ENCODE measurements around the gene LCN12.

Gene LCN12, protein sequence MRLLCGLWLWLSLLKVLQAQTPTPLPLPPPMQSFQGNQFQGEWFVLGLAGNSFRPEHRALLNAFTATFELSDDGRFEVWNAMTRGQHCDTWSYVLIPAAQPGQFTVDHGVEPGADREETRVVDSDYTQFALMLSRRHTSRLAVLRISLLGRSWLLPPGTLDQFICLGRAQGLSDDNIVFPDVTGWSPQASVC

GRCh38 chr9:136951541-136952320, at the start of gene LCN12:
Gene LCN12, plus strand, starts transcription at chr9:136952273. Its CDS starts 55 bp downstream, at chr9:136952328.
- DNase-seq (ENCODE audit: low read depth) = no peak

- DNase-seq (ENCODE audit: low read depth) = no peak
Measured at GRCh38 chr9:136903041-136903554, 49.0 kb upstream of the LCN12 start.

DNA sequence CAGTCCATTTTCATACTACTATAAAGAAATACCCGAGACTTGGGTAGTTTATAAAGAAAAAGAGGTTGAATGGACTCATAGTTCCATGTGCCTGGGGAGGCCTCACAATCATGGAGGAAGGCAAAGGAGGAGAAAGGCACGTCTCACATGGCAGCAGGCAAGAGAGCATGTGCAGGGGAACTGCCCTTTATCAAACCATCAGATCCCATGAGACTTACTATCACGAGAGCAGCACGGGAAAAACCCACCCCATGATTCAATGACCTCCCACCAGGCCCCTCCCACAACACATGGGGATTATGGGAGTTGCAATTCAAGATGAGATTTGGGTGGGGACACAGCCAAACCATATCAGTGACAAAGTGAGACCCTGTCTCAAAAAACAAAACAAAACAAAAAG, 45.8 kb upstream of the LCN12 start:
- DNase-seq (ENCODE audit: low read depth) = no peak

DNA sequence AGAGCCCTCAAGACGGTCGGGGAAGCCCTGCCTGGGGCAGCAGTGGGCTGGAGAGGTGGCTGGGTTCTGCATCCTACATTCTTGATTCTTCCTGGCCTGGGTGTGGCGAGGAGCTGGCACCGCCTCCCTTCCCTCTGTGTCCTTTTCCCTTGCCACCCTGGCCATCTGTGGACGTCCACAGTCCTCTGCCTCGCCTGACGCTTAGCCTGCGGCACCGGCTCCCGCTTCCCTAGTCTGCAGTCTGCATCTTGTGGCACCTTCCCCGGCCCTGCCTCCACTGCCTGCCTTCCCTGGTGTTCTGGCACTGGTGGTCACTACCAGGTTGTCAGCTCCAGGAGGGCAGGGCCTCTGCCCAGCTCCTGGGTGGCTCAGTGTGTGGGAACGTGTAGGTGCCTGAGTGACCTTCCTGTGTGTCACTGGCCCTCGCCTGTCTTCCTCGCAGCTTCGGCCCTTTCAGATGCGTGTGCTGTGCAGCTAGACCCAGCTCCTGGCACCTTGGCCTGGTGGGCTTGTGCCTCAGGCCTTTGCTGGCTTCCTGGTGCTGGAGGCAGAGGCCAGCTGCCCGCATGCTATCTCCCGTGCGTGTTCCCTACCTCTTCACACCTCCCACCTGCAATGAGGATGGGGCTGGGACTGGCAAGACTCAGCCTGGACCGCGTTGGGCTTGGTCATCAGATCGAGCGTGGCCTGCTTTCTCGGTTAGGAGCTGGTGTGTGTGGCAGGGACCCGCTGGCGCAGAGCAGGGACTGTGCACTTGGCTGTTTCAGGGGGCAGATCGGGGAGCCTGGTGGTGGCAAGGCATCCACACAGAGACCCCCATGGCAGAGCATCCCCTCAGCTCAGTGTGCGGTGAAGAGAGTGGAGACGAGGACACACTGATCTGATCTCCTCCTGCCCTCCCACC, 44.8 kb upstream of the LCN12 start:
- DNase-seq (ENCODE audit: low read depth) = no peak

GRCh38 chr9:136910197-136910900, 41.7 kb upstream of the LCN12 start:
- DNase-seq (ENCODE audit: low read depth) = no peak

- DNase-seq (ENCODE audit: low read depth) = no peak
Measured at GRCh38 chr9:136910901-136911245, 41.2 kb upstream of the LCN12 start.

DNA sequence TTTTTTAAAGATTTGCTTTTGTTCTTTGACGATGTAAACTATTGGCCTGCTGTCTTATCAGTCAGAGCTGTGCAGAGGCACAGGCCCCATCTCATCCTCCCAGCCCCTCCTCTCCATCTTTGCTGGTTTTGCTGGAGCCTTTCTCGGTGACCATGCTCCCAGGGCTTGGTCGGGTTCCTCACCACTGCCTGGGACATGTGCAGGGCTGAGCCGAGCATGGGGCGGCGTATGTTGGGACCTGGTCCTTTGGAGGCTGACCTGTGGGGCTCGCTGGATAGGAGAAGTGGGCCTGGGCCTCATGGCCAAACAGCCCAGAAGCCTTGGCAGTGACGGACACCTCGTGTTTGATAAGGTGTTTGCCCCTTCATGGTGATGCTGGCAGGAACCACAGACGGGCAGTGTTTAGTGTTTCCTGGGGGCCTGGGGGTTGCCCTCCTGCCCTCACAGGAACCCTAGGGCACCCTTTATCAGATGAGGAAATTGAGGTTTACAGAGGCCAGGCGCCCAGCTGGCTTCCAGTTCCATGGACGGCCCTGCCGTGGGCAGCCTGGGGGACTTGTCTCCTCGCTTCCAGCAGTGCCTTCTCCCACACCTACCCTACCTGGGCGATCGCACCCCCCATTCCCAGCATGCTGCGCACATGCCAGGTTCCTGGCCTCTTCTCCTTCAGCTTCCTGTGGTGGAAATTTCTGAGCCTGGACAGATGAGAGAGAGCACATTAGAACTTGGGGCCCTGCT, 38.2 kb upstream of the LCN12 start:
- DNase-seq (ENCODE audit: low read depth) = no peak

DNA sequence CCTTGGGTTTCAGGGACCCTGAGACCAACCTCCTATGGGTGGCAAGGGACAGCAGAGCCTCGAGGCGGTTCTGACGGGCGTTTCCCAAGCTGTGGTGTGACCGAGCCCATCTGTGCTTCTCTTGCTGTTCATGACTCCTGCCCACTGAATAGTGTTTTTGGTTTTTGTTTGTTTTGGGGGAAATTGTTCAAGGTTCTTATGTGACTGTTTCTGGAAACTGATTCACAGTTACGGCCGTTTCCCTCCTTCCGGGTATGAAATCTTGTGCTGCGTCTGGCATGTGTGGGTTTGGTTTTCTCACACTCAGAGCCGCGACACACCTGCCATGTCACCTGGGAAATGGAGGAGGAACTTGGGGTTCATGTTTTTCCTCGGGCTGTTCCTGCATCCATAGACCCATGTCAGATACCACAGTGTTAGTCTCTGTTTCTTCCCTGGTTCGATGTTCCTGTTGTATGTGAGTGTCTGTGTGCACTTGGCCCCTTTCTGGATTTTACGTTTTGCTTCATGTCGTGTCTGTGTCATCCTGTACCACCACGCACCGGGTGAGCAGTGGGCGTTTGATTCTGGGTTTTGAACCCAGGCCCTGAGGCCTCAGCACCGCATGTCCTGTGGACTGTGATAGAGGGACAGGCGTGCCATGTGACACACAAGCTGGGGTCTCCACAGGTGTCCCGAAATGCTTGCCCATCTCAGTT, 36.3 kb upstream of the LCN12 start:
- no peak for DNase-seq (ENCODE audit: low read depth)

GRCh38 chr9:136916330-136917184, 35.5 kb upstream of the LCN12 start:
- DNase-seq (ENCODE audit: low read depth) = no peak

- DNase-seq (ENCODE audit: low read depth) = no peak
Measured at GRCh38 chr9:136917902-136918301, 34.2 kb upstream of the LCN12 start.

GRCh38 chr9:136920069-136920468, 32.0 kb upstream of the LCN12 start:
- no peak for DNase-seq (ENCODE audit: low read depth)

DNA sequence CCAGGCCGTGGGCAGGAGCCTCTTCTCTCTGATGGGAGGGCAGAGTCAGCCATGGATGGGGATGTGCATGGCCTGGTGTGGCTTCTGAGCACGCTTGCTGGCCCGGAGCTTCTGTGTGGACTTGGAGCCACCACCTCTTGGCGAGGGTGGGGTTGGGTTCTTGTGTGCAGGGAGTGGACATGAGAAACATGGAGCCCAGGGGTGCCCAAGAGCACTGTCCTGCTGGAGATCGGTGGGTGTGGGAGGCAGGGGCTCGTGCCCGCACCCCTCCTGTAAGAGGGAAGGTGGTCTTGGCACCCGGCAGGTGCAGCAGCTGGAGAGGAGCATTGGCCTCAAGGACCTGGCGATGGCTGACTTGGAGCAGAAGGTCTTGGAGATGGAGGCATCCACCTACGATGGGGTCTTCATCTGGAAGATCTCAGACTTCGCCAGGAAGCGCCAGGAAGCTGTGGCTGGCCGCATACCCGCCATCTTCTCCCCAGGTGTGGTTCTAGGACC, 31.3 kb upstream of the LCN12 start:
- no peak for DNase-seq (ENCODE audit: low read depth)

DNA sequence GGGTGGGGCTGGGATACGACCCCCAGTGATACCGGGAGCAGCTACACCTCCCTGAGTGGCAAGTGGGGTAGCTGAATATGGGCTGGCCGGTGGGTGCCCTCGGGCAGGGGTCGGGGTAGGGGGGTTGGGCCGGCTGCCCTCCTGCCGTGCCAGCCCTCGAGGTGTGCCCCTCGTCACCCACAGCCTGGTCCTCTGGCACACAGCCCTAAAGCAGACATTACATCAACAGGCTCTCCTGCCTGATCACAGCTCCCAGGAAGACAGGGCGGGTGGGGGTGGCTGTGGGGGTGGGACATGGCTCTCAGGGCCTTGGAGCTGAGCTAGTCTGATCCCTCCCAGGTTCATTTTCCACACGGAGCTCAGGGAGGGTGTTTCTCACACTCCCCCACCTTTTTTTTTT, 30.8 kb upstream of the LCN12 start:
- no peak for DNase-seq (ENCODE audit: low read depth)

DNA sequence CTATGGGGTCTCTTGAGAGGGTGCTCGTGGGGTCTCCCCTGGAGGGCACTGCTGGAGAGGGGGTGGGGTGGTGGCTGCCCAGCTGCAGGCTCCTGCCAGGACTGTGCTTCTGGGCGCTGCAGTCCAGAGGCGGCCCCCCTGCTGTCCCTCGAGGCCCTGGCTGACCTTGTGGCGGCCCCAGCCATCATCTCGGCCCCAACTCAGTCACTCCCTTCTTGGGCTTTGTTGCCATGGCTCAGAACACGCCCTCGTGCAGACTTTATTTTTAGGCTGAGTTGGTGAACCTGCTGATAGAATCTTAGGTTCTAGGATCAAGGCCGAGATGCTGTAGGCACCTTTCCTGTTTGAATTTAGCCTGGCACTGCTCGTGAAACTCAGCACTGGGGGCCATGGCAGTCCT, 30.4 kb upstream of the LCN12 start:
- no peak for DNase-seq (ENCODE audit: low read depth)

DNA sequence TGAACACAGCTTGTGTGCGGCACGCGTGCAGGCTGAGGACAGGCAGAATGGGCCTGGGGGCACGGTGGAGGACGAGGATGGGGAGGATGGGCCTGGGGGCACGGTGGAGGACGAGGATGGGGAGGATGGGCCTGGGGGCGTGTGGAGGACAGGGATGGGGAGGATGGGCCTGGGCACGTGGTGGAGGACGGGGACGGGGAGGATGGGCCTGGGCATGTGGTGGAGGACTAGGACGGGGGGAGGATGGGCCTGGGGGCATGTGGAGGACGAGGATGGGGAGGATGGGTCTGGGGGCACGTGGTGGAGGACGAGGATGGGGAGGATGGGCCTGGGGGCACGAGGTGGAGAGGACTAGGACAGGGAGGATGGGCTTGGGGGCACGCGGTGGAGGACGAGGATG, 29.5 kb upstream of the LCN12 start:
- DNase-seq (ENCODE audit: low read depth) = no peak

DNA sequence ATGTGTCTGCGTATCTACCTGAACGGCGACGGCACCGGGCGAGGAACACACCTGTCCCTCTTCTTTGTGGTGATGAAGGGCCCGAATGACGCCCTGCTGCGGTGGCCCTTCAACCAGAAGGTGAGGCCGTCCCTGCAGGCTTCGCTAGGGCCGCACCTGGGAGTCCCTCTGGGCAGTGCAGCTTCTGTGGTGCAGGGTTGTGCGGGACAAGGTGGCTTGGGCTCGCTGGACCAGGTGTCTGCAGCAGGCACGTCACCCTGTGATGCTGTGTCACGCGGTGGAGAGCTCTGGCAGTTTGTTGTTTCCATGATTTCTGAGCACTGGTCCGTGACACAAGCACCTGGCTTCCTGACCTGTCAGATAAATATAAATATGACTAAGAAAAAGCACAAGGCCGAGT, 28.2 kb upstream of the LCN12 start:
- no peak for DNase-seq (ENCODE audit: low read depth)

DNA sequence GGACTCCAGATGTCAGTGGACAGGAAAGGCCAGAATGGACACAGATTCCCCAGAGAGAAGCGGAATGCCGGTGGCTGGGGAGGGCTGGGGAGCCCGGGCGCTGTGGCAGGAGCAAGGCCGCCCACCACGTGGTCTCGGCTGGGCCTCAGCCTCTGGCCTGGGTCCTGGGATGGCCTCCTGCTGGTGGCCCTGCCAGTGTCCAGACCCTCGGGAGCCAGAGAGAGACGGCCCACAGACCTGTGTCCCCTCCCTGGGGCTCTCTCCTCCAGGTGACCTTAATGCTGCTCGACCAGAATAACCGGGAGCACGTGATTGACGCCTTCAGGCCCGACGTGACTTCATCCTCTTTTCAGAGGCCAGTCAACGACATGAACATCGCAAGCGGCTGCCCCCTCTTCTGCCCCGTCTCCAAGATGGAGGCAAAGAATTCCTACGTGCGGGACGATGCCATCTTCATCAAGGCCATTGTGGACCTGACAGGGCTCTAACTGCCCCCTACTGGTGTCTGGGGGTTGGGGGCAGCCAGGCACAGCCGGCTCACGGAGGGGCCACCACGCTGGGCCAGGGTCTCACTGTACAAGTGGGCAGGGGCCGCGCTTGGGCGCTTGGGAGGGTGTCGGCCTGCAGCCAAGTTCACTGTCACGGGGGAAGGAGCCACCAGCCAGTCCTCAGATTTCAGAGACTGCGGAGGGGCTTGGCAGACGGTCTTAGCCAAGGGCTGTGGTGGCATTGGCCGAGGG, 26.5 kb upstream of the LCN12 start:
- no peak for DNase-seq (ENCODE audit: low read depth)

DNA sequence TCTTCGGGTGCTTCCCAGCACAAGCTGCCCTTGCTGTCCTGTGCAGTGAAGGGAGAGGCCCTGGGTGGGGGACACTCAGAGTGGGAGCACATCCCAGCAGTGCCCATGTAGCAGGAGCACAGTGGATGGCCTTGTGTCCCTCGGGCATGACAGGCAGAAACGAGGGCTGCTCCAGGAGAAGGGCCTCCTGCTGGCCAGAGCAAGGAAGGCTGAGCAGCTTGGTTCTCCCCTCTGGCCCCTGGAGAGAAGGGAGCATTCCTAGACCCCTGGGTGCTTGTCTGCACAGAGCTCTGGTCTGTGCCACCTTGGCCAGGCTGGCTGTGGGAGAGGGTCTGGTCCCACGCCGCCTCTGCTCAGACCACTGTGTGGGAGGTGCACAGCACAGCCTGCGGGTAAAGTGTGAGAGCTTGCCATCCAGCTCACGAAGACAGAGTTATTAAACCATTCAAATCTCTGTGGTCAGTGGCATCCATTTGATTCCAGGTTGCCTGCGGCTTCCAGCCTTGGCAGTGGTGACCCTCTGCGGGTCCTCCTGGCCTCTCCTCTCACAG, 25.8 kb upstream of the LCN12 start:
- no peak for DNase-seq (ENCODE audit: low read depth)

DNA sequence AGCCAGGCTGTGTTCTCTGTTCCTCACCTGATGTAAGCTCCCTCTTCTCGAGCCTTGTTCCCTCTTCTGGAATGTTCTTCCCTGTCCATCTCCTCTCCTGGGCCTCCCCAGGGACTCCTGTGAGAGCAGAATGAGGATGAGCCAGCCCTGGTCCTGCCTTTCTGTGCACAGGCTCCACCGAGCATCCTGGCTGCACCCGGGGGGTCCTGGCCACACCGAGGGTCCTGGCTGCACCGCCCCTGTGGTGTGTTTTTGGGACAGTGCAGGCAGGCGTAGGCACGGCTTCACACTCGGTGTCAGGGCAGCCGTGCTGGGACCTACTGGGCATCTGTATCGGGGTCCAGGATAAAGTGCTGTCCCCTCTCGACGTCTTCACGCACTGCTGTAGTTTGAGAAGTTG, 25.3 kb upstream of the LCN12 start:
- DNase-seq (ENCODE audit: low read depth) = no peak
